H1 (cell line): ENCODE measurements around the gene WASL.

ENCODE experiments used
- CTCF ChIP-seq, 3 experiments: IDR thresholded peaks; 1 replicate in 2 of 3; 2 replicates in 1 of 3; pipeline versions ENCODE4 v1.5.1 to v1.6.1; 2011; ENCODE audit warnings: low read length in 3 of 3, mild to moderate bottlenecking in 3 of 3, inconsistent platforms in 2 of 3, low read depth in 1 of 3, moderate library complexity in 1 of 3; ENCODE audit not compliant: insufficient read depth in 1 of 3; ENCODE audit errors: control extremely low read depth in 1 of 3
- PHF8 ChIP-seq: fragments of 200-600 bp; sonication (generic); conservative IDR thresholded peaks from 2 replicates; pipeline ENCODE4 v1.7.1; 2012; ENCODE audit warnings: low read depth, mild to moderate bottlenecking, inconsistent platforms, low read length, moderate library complexity
- POLR2A ChIP-seq, 2 experiments: IDR thresholded peaks; 1 replicate in 1 of 2; 2 replicates in 1 of 2; pipeline ENCODE4 v1.6.1; 2011; ENCODE audit warnings: low read depth in 2 of 2, low read length in 2 of 2, mild to moderate bottlenecking in 2 of 2; ENCODE audit errors: control extremely low read depth in 1 of 2
- POLR2AphosphoS5 ChIP-seq: IDR thresholded peaks from 2 replicates; pipeline ENCODE4 v1.6.1; 2011; ENCODE audit warnings: low read depth, low read length
- RFX5 ChIP-seq: IDR thresholded peaks from 2 replicates; pipeline ENCODE4 v1.6.1; 2011; ENCODE audit warnings: low read depth, low read length, improper control_type of control experiment, borderline replicate concordance
- TF ChIP-seq, protein P1 (sequence below): IDR thresholded peaks from 2 replicates; pipeline ENCODE4 v1.6.1; 2012; ENCODE audit warnings: inconsistent platforms

DNA sequence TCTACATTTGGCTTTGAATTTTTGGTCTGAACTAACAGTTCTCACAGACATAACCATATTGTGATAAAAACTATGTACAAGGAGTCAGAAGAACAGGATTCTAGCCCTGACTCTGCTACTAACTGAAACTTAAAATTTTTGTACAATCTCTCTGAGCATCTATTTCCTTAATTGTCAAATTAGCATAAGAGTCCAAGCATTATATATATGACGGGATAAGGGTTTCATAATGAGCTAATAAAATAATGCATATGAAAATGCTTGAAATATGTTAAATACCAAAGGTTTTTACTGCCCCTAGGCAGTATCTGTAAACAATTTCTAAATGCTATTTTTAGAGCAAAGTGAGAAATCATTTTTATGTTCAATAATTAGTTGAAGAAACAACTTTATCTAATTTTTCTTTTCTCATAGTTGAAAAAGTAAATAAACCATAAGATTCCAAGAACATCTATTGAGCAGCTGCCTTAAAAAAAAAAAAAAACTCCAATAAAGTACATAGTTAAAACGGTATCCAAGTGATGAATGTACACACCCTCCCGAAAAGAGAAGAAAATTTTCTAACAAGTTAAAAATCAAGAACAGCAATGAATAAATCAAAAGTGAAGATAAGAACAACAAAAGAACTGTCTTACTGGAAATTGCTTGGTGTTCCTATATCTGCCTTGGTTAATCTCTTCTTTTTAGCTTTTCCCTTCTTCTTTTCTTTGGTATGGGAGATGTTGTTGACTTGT, 52.7 kb downstream of the WASL start:
- no peak for TF ChIP-seq RFX5
- TF ChIP-seq PHF8: no peak
- TF ChIP-seq CTCF (IDR thresholded peaks at IDR 0.05; ENCODE audit: control extremely low read depth in 1 of 3, insufficient read depth in 1 of 3, low read depth in 1 of 3, low read length in 3 of 3): no peak
- TF ChIP-seq, protein P1, sequence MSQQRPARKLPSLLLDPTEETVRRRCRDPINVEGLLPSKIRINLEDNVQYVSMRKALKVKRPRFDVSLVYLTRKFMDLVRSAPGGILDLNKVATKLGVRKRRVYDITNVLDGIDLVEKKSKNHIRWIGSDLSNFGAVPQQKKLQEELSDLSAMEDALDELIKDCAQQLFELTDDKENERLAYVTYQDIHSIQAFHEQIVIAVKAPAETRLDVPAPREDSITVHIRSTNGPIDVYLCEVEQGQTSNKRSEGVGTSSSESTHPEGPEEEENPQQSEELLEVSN: no peak
- no peak for TF ChIP-seq POLR2A (IDR thresholded peaks at IDR 0.05; ENCODE audit: control extremely low read depth in 1 of 2, low read depth in 2 of 2, low read length in 2 of 2)
- TF ChIP-seq POLR2AphosphoS5: no peak
